NCI-H187 treated with DMSO at 0.1 percent for 48 hours (cell line): ENCODE results near the gene UFC1.

ENCODE experiments used
- DNase-seq: peaks from one replicate; lab custom pipeline; 2025; lab: John Stamatoyannopoulos, UW

UFC1 gene

GRCh38 chr1:161171191-161171590, 17.4 kb downstream of the UFC1 start:
- no peak for DNase-seq

GRCh38 chr1:161171696-161172095, 17.9 kb downstream of the UFC1 start:
- DNase-seq = no peak

- no peak for DNase-seq
Measured at GRCh38 chr1:161172349-161172748, 18.6 kb downstream of the UFC1 start.

GRCh38 chr1:161172776-161173376, 19.1 kb downstream of the UFC1 start:
- DNase-seq = no peak

GRCh38 chr1:161173711-161174110, 19.9 kb downstream of the UFC1 start:
- no peak for DNase-seq

- no peak for DNase-seq
Measured at GRCh38 chr1:161174911-161175310, 21.1 kb downstream of the UFC1 start.

GRCh38 chr1:161175771-161176453, 22.1 kb downstream of the UFC1 start:
- DNase-seq = no peak

GRCh38 chr1:161176468-161177111, 22.8 kb downstream of the UFC1 start:
- no peak for DNase-seq

- DNase-seq = peak; percentile 66
Measured at GRCh38 chr1:161177112-161177935, 23.5 kb downstream of the UFC1 start, which contains the start of gene B4GALT3. Gene B4GALT3 (minus strand): TSS chr1:161177507. CDS start chr1:161176060, 1,447 bp downstream.

GRCh38 chr1:161177936-161178244, 24.1 kb downstream of the UFC1 start:
- no peak for DNase-seq

GRCh38 chr1:161179698-161180097, 25.9 kb downstream of the UFC1 start:
- DNase-seq = no peak

- no peak for DNase-seq
Measured at GRCh38 chr1:161180639-161181038, 26.9 kb downstream of the UFC1 start.

GRCh38 chr1:161182214-161182613, 28.4 kb downstream of the UFC1 start:
- no peak for DNase-seq

GRCh38 chr1:161185282-161185682, 31.5 kb downstream of the UFC1 start:
- no peak for DNase-seq

GRCh38 chr1:161185732-161186311, 32.0 kb downstream of the UFC1 start:
- DNase-seq = no peak

GRCh38 chr1:161187311-161187710, 33.5 kb downstream of the UFC1 start:
- no peak for DNase-seq

- DNase-seq = no peak
Measured at GRCh38 chr1:161188381-161188780, 34.6 kb downstream of the UFC1 start.

GRCh38 chr1:161189036-161189435, 35.3 kb downstream of the UFC1 start:
- no peak for DNase-seq

- DNase-seq = no peak
Measured at GRCh38 chr1:161190962-161191521, 37.3 kb downstream of the UFC1 start.

GRCh38 chr1:161191971-161192370, 38.2 kb downstream of the UFC1 start:
- no peak for DNase-seq

GRCh38 chr1:161192476-161193465, 39.0 kb downstream of the UFC1 start:
- peak; percentile 59 for DNase-seq
